Neural cell (in vitro differentiated cells): ENCODE data around the gene GDI1. TPM values are rescaled to one million over a fixed set of nuclear protein-coding genes. Genes with fewer than 3 reads are reported as not detected.

Source experiments
- H2AFZ ChIP-seq: fragments of 200-600, 300-800 bp; sonication (generic), shearing (Covaris generic); 2 replicates; pipeline ENCODE4 v1.6.0; 2014; ENCODE audit warnings: low read depth, mild to moderate bottlenecking, antibody characterized with exemption, low read length, moderate library complexity
- H3F3A ChIP-seq: fragments of 200-600 bp; shearing (Covaris generic); 2 replicates; pipeline ENCODE4 v1.6.1; 2016; ENCODE audit warnings: mild to moderate bottlenecking, moderate library complexity, mixed read lengths, antibody characterized with exemption, low read length; ENCODE audit not compliant: insufficient read depth, poor library complexity, severe bottlenecking
- H3K27ac ChIP-seq: fragments of 200-600, 300-800 bp; sonication (generic), shearing (Covaris generic); 2 replicates; pipeline ENCODE4 v1.5.1; 2014; ENCODE audit warnings: mild to moderate bottlenecking, low read length, moderate library complexity
- H3K27me3 ChIP-seq: fragments of 300-800, 200-600 bp; sonication (generic), shearing (Covaris generic); 2 replicates; pipeline ENCODE4 v1.6.0; 2014; ENCODE audit warnings: mild to moderate bottlenecking, low read depth, low read length, moderate library complexity; ENCODE audit not compliant: insufficient read depth
- H3K36me3 ChIP-seq: fragments of 300-800, 200-600 bp; sonication (generic), shearing (Covaris generic); 2 replicates; pipeline ENCODE4 v1.5.1; 2014; ENCODE audit warnings: mild to moderate bottlenecking, antibody characterized with exemption, low read length, moderate library complexity; ENCODE audit not compliant: insufficient read depth
- H3K4me2 ChIP-seq: fragments of 300-800, 200-600 bp; sonication (generic), shearing (Covaris generic); 2 replicates; pipeline ENCODE4 v1.6.0; 2014; ENCODE audit warnings: mild to moderate bottlenecking, low read length
- H3K4me3 ChIP-seq: fragments of 300-800, 200-600 bp; sonication (generic), shearing (Covaris generic); 2 replicates; pipeline ENCODE4 v1.5.1; 2014; ENCODE audit warnings: mild to moderate bottlenecking, low read length, moderate library complexity
- H3K79me2 ChIP-seq: fragments of 200-600 bp; shearing (Covaris generic); replicated peaks from 2 replicates; pipeline ENCODE4 v1.6.0; 2014; ENCODE audit warnings: mild to moderate bottlenecking, low read length, moderate library complexity; ENCODE audit not compliant: insufficient read depth
- H3K9ac ChIP-seq: fragments of 300-800, 200-600 bp; sonication (generic), shearing (Covaris generic); 2 replicates; pipeline ENCODE4 v1.6.1; 2016; ENCODE audit warnings: mild to moderate bottlenecking, low read length, mixed read lengths
- H3K9me2 ChIP-seq: fragments of 200-600 bp; shearing (Covaris generic); 2 replicates; pipeline ENCODE4 v1.6.1; 2016; ENCODE audit warnings: mild to moderate bottlenecking, low read length, mixed read lengths; ENCODE audit not compliant: insufficient read depth
- H3K9me3 ChIP-seq: fragments of 200-600, 300-800 bp; sonication (generic), shearing (Covaris generic); 2 replicates; pipeline ENCODE4 v1.6.1; 2016; ENCODE audit warnings: mild to moderate bottlenecking, mixed run types, low read length, moderate library complexity, mixed read lengths
- H4K20me1 ChIP-seq: fragments of 200-600 bp; shearing (Covaris generic); 2 replicates; pipeline ENCODE4 v1.6.1; 2016; ENCODE audit warnings: mild to moderate bottlenecking, mixed run types; ENCODE audit not compliant: insufficient read depth
- CTCF ChIP-seq: fragments of 450-650 bp; IDR thresholded peaks from 2 replicates; pipeline ENCODE4 v1.5.1; 2014; ENCODE audit warnings: antibody characterized with exemption, mild to moderate bottlenecking, moderate library complexity; ENCODE audit not compliant: poor library complexity, severe bottlenecking
- EP300 ChIP-seq: fragments of 450-650 bp; conservative IDR thresholded peaks from 2 replicates; pipeline ENCODE4 v1.6.1; 2014; ENCODE audit warnings: antibody characterized with exemption, mild to moderate bottlenecking, moderate library complexity; ENCODE audit not compliant: poor library complexity, severe bottlenecking
- EZH2 ChIP-seq: fragments of 200-600, 300-800 bp; shearing (Covaris generic), sonication (generic); IDR thresholded peaks from 2 replicates; pipeline ENCODE4 v1.6.1; 2014; ENCODE audit warnings: antibody characterized with exemption, low read length, borderline replicate concordance, mild to moderate bottlenecking; ENCODE audit not compliant: insufficient read depth, poor library complexity, severe bottlenecking
- MXI1 ChIP-seq: fragments of 450-650 bp; conservative IDR thresholded peaks from 2 replicates; pipeline ENCODE4 v1.6.1; 2014; ENCODE audit warnings: antibody characterized with exemption, mild to moderate bottlenecking; ENCODE audit not compliant: poor library complexity, severe bottlenecking
- POLR2AphosphoS5 ChIP-seq: IDR thresholded peaks from 2 replicates; pipeline ENCODE4 v1.6.1; 2012
- RAD21 ChIP-seq: fragments of 450-650 bp; conservative IDR thresholded peaks from 2 replicates; pipeline ENCODE4 v1.6.1; 2014; ENCODE audit warnings: antibody characterized with exemption, mild to moderate bottlenecking, moderate library complexity
- SMC3 ChIP-seq: fragments of 450-650 bp; conservative IDR thresholded peaks from 2 replicates; pipeline ENCODE4 v1.6.1; 2014; ENCODE audit warnings: antibody characterized with exemption, mild to moderate bottlenecking, moderate library complexity; ENCODE audit not compliant: poor library complexity
- TAF1 ChIP-seq: IDR thresholded peaks from 2 replicates; pipeline ENCODE4 v1.6.1; 2012; ENCODE audit warnings: low read depth
- polyA plus RNA-seq: library from polyadenylated mRNA; depleted of rRNA; stranded (reverse); fragments of >200 nt; gene quantifications from 2 replicates; pipeline ENCODE4 v1.2.3, GENCODE V29; 2014
- TF ChIP-seq, protein P1 (sequence below): IDR thresholded peaks from 2 replicates; pipeline ENCODE4 v1.6.1; 2012; ENCODE audit warnings: borderline replicate concordance

GDI1 gene
- polyA plus RNA-seq, 1 donor from 2014 or later = 370 TPM

- Histone ChIP-seq H3F3A (no peaks in the 10 kb centered on the region), H3K9ac (peak overlapping the region; percentile 57), H3K27ac (no peak overlapping the region)
Observed at GRCh38 chrX:154486052-154486395, 49.1 kb downstream of the GDI1 start.

GRCh38 chrX:154486396-154487207 is 49.6 kb downstream of the GDI1 start, which contains the start of gene UBL4A:
Gene UBL4A (minus strand): TSS chrX:154486615. CDS start chrX:154486584, 31 bp downstream.
- Histone ChIP-seq H3K9me3 (no peaks in the 10 kb centered on the region), H3K4me3 (peak within 1 kb of the TSS; percentile 63), H3K4me2 (no peak within 1 kb of the TSS), H2AFZ (no peak within 1 kb of the TSS), H3K9ac (peak within 1 kb of the TSS; percentile 57), H3K27me3 (no peaks in the 10 kb centered on the region), H4K20me1 (no peaks in the 10 kb centered on the region), H3K36me3 (no peaks in the 10 kb centered on the region), H3K79me2 (no peaks in the 10 kb centered on the region), H3F3A (no peaks in the 10 kb centered on the region), H3K9me2 (no peaks in the 10 kb centered on the region), H3K27ac (no peak within 1 kb of the TSS)
- TF ChIP-seq SMC3 (no peak), EZH2 (no peak), TAF1 (no peak), MXI1 (no peak), POLR2AphosphoS5 (no peak), EP300 (no peak), CTCF (no peak), RAD21 (no peak)
- TF ChIP-seq, protein P1, sequence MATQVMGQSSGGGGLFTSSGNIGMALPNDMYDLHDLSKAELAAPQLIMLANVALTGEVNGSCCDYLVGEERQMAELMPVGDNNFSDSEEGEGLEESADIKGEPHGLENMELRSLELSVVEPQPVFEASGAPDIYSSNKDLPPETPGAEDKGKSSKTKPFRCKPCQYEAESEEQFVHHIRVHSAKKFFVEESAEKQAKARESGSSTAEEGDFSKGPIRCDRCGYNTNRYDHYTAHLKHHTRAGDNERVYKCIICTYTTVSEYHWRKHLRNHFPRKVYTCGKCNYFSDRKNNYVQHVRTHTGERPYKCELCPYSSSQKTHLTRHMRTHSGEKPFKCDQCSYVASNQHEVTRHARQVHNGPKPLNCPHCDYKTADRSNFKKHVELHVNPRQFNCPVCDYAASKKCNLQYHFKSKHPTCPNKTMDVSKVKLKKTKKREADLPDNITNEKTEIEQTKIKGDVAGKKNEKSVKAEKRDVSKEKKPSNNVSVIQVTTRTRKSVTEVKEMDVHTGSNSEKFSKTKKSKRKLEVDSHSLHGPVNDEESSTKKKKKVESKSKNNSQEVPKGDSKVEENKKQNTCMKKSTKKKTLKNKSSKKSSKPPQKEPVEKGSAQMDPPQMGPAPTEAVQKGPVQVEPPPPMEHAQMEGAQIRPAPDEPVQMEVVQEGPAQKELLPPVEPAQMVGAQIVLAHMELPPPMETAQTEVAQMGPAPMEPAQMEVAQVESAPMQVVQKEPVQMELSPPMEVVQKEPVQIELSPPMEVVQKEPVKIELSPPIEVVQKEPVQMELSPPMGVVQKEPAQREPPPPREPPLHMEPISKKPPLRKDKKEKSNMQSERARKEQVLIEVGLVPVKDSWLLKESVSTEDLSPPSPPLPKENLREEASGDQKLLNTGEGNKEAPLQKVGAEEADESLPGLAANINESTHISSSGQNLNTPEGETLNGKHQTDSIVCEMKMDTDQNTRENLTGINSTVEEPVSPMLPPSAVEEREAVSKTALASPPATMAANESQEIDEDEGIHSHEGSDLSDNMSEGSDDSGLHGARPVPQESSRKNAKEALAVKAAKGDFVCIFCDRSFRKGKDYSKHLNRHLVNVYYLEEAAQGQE = no peak

More at GRCh38 chrX:154486052-154486395, 49.1 kb downstream of the GDI1 start:
- TF ChIP-seq, protein P1 = no peak
- TF ChIP-seq RAD21 (no peak), POLR2AphosphoS5 (no peak), TAF1 (no peak)
- Histone ChIP-seq H2AFZ (no peak overlapping the region), H3K4me3 (peak overlapping the region; percentile 63), H3K27me3 (no peaks in the 10 kb centered on the region), H3K4me2 (no peak overlapping the region), H3K79me2 (no peaks in the 10 kb centered on the region), H3K9me3 (no peaks in the 10 kb centered on the region), H3K9me2 (no peaks in the 10 kb centered on the region), H3K36me3 (no peaks in the 10 kb centered on the region), H4K20me1 (no peaks in the 10 kb centered on the region)
